Liver (tissue), 3 donors: ENCODE results near the gene PAQR3.

ENCODE experiments used
- RAD21 ChIP-seq, 2 donors: IDR thresholded peaks; 2 replicates each; pipeline ENCODE4 v1.6.1; 2016; ENCODE audit warnings: antibody characterized with exemption in 2 of 2, mild to moderate bottlenecking in 2 of 2
- TF ChIP-seq, protein P1 (sequence below): IDR thresholded peaks from 2 replicates; pipeline ENCODE4 v1.6.1; 2016; ENCODE audit warnings: antibody characterized with exemption, mild to moderate bottlenecking
- TF ChIP-seq, protein P2 (sequence below): fragments of 150-350 bp; IDR thresholded peaks from 2 replicates; pipeline ENCODE4 v1.5.1; 2017; ENCODE audit warnings: improper control_type of control experiment, low read depth, low read length; ENCODE audit not compliant: missing input control
- TF ChIP-seq, protein P3 (sequence below): IDR thresholded peaks from 2 replicates; pipeline ENCODE4 v1.6.1; 2016; ENCODE audit warnings: antibody characterized with exemption
- donor health status: healthy.
- donor health status: healthy.

DNA sequence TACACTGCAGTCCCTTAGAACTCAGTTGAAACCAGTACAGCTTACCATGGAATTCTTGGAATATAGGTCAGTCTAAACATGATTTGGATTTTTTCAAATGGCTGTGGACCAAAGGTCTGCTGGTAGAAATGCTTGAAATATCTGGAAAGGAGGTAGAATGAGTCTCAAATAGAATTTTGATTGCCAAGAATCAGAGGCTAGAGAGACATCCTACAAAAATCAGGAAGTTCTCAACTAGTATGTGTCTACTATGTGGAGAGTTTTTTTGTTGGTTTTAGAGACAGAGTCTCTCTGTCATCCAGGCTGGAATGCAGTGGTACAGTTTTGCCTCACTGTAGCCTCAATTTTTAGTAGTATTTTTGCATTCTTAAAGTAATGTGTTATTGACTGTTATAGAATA is 53.6 kb downstream of the PAQR3 start:
- TF ChIP-seq, protein P1, sequence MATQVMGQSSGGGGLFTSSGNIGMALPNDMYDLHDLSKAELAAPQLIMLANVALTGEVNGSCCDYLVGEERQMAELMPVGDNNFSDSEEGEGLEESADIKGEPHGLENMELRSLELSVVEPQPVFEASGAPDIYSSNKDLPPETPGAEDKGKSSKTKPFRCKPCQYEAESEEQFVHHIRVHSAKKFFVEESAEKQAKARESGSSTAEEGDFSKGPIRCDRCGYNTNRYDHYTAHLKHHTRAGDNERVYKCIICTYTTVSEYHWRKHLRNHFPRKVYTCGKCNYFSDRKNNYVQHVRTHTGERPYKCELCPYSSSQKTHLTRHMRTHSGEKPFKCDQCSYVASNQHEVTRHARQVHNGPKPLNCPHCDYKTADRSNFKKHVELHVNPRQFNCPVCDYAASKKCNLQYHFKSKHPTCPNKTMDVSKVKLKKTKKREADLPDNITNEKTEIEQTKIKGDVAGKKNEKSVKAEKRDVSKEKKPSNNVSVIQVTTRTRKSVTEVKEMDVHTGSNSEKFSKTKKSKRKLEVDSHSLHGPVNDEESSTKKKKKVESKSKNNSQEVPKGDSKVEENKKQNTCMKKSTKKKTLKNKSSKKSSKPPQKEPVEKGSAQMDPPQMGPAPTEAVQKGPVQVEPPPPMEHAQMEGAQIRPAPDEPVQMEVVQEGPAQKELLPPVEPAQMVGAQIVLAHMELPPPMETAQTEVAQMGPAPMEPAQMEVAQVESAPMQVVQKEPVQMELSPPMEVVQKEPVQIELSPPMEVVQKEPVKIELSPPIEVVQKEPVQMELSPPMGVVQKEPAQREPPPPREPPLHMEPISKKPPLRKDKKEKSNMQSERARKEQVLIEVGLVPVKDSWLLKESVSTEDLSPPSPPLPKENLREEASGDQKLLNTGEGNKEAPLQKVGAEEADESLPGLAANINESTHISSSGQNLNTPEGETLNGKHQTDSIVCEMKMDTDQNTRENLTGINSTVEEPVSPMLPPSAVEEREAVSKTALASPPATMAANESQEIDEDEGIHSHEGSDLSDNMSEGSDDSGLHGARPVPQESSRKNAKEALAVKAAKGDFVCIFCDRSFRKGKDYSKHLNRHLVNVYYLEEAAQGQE = no peak
- TF ChIP-seq RAD21 (IDR thresholded peaks at IDR 0.05) = no peak
- TF ChIP-seq, protein P2, sequence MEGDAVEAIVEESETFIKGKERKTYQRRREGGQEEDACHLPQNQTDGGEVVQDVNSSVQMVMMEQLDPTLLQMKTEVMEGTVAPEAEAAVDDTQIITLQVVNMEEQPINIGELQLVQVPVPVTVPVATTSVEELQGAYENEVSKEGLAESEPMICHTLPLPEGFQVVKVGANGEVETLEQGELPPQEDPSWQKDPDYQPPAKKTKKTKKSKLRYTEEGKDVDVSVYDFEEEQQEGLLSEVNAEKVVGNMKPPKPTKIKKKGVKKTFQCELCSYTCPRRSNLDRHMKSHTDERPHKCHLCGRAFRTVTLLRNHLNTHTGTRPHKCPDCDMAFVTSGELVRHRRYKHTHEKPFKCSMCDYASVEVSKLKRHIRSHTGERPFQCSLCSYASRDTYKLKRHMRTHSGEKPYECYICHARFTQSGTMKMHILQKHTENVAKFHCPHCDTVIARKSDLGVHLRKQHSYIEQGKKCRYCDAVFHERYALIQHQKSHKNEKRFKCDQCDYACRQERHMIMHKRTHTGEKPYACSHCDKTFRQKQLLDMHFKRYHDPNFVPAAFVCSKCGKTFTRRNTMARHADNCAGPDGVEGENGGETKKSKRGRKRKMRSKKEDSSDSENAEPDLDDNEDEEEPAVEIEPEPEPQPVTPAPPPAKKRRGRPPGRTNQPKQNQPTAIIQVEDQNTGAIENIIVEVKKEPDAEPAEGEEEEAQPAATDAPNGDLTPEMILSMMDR = no peak
- TF ChIP-seq, protein P3, sequence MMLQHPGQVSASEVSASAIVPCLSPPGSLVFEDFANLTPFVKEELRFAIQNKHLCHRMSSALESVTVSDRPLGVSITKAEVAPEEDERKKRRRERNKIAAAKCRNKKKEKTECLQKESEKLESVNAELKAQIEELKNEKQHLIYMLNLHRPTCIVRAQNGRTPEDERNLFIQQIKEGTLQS = no peak
